GM12878 (cell line): ENCODE measurements around the gene EXOC5.

Source experiments
- EP300 ChIP-seq, 2 experiments: fragments of 150-350 bp in 1 of 2; IDR thresholded peaks; 2 replicates each; pipeline ENCODE4 v1.6.1; 2011 to 2012; ENCODE audit warnings: low read depth in 2 of 2, low read length in 2 of 2, borderline replicate concordance in 1 of 2, improper control_type of control experiment in 1 of 2, inconsistent platforms in 1 of 2; ENCODE audit not compliant: control insufficient read depth in 1 of 2
- EZH2 ChIP-seq: IDR thresholded peaks from 2 replicates; pipeline ENCODE4 v1.6.1; 2012; ENCODE audit warnings: low read depth, mild to moderate bottlenecking, control low read depth, inconsistent platforms, low read length, borderline replicate concordance; ENCODE audit not compliant: control insufficient read depth
- HDAC2 ChIP-seq: fragments of 200-600 bp; sonication (generic); IDR thresholded peaks from 2 replicates; pipeline ENCODE4 v1.6.1; 2017
- MEF2A ChIP-seq: IDR thresholded peaks from 2 replicates; pipeline ENCODE4 v1.6.1; 2011; ENCODE audit warnings: low read depth, mild to moderate bottlenecking, low read length, moderate library complexity; ENCODE audit not compliant: insufficient read depth
- MXI1 ChIP-seq: fragments of 150-350 bp; IDR thresholded peaks from 2 replicates; pipeline ENCODE4 v1.6.1; 2011; ENCODE audit warnings: low read depth, mild to moderate bottlenecking, inconsistent platforms, low read length, improper control_type of control experiment
- POLR2AphosphoS5 ChIP-seq: IDR thresholded peaks from 2 replicates; pipeline ENCODE4 v1.6.1; 2011; ENCODE audit warnings: mild to moderate bottlenecking, low read length, inconsistent platforms
- RAD21 ChIP-seq: IDR thresholded peaks from 2 replicates; pipeline ENCODE4 v1.6.1; 2011; ENCODE audit warnings: mild to moderate bottlenecking, low read depth, low read length, moderate library complexity; ENCODE audit not compliant: insufficient read depth
- SP1 ChIP-seq: IDR thresholded peaks from one replicate; pipeline ENCODE4 v1.6.1; 2011; ENCODE audit warnings: low read depth, low read length
- TF ChIP-seq, protein P1 (sequence below): fragments of 450-650 bp; conservative IDR thresholded peaks from 2 replicates; pipeline ENCODE4 v1.6.1; 2017; ENCODE audit warnings: mild to moderate bottlenecking, moderate library complexity

DNA sequence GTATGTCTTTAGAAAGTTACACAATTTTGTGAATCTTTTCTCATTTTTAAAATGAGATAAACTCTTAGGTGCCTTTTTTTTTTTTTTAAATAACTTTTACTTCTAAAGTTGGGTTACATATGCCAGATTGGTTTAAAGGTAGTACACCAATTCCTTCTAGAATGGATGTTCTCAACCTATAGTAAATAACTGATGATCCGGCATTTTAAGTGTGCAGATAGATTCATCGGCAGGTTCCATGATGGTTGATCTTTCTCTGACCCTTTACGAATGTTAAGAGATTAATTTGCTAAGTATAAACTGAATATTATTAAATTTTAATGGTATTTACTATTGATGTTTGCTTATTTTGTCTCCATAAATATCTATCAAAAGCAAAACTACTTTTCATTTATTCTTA is 8.4 kb upstream of the EXOC5 start:
- TF ChIP-seq MEF2A (no peak), RAD21 (no peak), EP300 (IDR thresholded peaks at IDR 0.05; ENCODE audit: borderline replicate concordance in 1 of 2, control insufficient read depth in 1 of 2, low read depth in 2 of 2, low read length in 2 of 2) (no peak), SP1 (no peak), POLR2AphosphoS5 (no peak), EZH2 (no peak), HDAC2 (no peak), MXI1 (no peak)
- TF ChIP-seq, protein P1, sequence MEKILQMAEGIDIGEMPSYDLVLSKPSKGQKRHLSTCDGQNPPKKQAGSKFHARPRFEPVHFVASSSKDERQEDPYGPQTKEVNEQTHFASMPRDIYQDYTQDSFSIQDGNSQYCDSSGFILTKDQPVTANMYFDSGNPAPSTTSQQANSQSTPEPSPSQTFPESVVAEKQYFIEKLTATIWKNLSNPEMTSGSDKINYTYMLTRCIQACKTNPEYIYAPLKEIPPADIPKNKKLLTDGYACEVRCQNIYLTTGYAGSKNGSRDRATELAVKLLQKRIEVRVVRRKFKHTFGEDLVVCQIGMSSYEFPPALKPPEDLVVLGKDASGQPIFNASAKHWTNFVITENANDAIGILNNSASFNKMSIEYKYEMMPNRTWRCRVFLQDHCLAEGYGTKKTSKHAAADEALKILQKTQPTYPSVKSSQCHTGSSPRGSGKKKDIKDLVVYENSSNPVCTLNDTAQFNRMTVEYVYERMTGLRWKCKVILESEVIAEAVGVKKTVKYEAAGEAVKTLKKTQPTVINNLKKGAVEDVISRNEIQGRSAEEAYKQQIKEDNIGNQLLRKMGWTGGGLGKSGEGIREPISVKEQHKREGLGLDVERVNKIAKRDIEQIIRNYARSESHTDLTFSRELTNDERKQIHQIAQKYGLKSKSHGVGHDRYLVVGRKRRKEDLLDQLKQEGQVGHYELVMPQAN, result no peak
